Prostate gland (tissue), 2 donors: ENCODE data around the gene NUDT19. TPM values are rescaled to one million over a fixed set of nuclear protein-coding genes. Genes with fewer than 3 reads are reported as not detected.

ENCODE experiments used
- DNase-seq: peaks from one replicate; pipeline ENCODE4 v3.0.0-alpha.2; 2019; ENCODE audit warnings: low spot score
- H3K27ac ChIP-seq, 2 donors: fragments of 200-600 bp; sonication (generic); 2 replicates each; pipeline ENCODE4 v1.5.1; 2017 to 2019
- H3K27me3 ChIP-seq: fragments of 200-600 bp; sonication (generic); replicated peaks from 2 replicates; pipeline ENCODE4 v1.5.1; 2019; ENCODE audit not compliant: insufficient read depth
- H3K36me3 ChIP-seq, 2 donors: fragments of 200-600 bp; sonication (generic); 1 replicate in 1 of 2; 2 replicates in 1 of 2; pipeline versions ENCODE4 v1.5.1 to v1.8.1; 2017 to 2019
- H3K4me1 ChIP-seq: fragments of 200-600 bp; sonication (generic); replicated peaks from 2 replicates; pipeline ENCODE4 v1.5.1; 2019
- H3K4me3 ChIP-seq, 2 donors: fragments of 200-600 bp; sonication (generic); 2 replicates each; pipeline ENCODE4 v1.5.1; 2017 to 2019
- H3K9me3 ChIP-seq: fragments of 200-600 bp; sonication (generic); 2 replicates; pipeline ENCODE4 v1.5.1; 2017
- POLR2A ChIP-seq: fragments of 450-650 bp; IDR thresholded peaks from one replicate; pipeline ENCODE4 v1.6.1; 2016; ENCODE audit warnings: antibody characterized with exemption, mild to moderate bottlenecking
- POLR2AphosphoS5 ChIP-seq: sonication (generic); formaldehyde crosslinking; IDR thresholded peaks from one replicate; pipeline ENCODE4 v1.6.1; 2017; ENCODE audit warnings: antibody characterized with exemption
- WGBS: methylation state at CpG from one replicate; pipeline ENCODE4 v1.1.5; 2018; 5-methylcytosine and 5-hydroxymethylcytosine counted together
- intact Hi-C: fragments of 100-400 bp; cut with DNase I; formaldehyde crosslinking; loops from one replicate; pipeline ENCODE4 v1.14.2; 2022
- total RNA-seq, 2 donors: library from RNA; depleted of rRNA; stranded (reverse); fragments of >200 nt; gene quantifications; one replicate each; pipeline ENCODE4 v1.1.0, GENCODE V29; 2016
- TF ChIP-seq, protein P1 (sequence below), 4 experiments: fragments of 200-600 bp in 2 of 4; fragments of 450-650 bp in 2 of 4; sonication (generic) in 2 of 4; IDR thresholded peaks; 1 replicate in 3 of 4; 2 replicates in 1 of 4; pipeline ENCODE4 v1.5.1; 2016 to 2019; ENCODE audit warnings: antibody characterized with exemption in 4 of 4, mild to moderate bottlenecking in 2 of 4, moderate library complexity in 2 of 4

NUDT19 gene
- total RNA-seq, 2 donors from 2014 or later, result 21.7 to 22.4 TPM

DNA sequence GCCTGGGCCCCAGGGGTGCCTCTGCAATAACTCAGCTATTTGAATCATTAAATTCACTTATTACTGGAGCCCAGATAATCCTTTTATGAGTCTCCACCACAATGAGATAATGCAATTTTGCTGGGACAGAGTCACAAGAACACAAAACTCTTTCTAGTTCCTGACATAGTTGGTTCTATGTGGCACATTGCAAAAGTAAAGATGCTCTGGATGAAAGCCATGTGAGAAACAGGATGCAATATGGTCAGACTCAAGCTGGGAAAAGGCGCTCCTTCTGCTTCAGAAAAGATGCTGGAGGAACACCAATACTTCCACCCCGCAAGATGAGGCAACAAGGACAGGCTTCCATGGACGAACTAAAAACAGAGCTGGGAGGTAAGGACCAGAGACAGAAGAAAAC is 22.3 kb upstream of the NUDT19 start:
- 91% methylated on average over 3 of the region's 3 CpGs for WGBS
- no peak for DNase-seq
- no peak overlapping the region for H3K27ac ChIP-seq
- H3K4me1 ChIP-seq, result no peaks in the 10 kb centered on the region
- no peaks in the 10 kb centered on the region for H3K36me3 ChIP-seq
- H3K4me3 ChIP-seq, result no peak overlapping the region
- H3K9me3 ChIP-seq, result no peaks in the 10 kb centered on the region
- no peaks in the 10 kb centered on the region for H3K27me3 ChIP-seq
- intact Hi-C loops, result no loop called here
- TF ChIP-seq POLR2AphosphoS5 (no peak), POLR2A (no peak)
- TF ChIP-seq, protein P1, sequence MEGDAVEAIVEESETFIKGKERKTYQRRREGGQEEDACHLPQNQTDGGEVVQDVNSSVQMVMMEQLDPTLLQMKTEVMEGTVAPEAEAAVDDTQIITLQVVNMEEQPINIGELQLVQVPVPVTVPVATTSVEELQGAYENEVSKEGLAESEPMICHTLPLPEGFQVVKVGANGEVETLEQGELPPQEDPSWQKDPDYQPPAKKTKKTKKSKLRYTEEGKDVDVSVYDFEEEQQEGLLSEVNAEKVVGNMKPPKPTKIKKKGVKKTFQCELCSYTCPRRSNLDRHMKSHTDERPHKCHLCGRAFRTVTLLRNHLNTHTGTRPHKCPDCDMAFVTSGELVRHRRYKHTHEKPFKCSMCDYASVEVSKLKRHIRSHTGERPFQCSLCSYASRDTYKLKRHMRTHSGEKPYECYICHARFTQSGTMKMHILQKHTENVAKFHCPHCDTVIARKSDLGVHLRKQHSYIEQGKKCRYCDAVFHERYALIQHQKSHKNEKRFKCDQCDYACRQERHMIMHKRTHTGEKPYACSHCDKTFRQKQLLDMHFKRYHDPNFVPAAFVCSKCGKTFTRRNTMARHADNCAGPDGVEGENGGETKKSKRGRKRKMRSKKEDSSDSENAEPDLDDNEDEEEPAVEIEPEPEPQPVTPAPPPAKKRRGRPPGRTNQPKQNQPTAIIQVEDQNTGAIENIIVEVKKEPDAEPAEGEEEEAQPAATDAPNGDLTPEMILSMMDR (IDR thresholded peaks at IDR 0.05), result no peak

- DNase-seq, result no peak
- no peaks in the 10 kb centered on the region for H3K27me3 ChIP-seq
Observed at GRCh38 chr19:32671883-32672593, 19.6 kb upstream of the NUDT19 start.

DNA sequence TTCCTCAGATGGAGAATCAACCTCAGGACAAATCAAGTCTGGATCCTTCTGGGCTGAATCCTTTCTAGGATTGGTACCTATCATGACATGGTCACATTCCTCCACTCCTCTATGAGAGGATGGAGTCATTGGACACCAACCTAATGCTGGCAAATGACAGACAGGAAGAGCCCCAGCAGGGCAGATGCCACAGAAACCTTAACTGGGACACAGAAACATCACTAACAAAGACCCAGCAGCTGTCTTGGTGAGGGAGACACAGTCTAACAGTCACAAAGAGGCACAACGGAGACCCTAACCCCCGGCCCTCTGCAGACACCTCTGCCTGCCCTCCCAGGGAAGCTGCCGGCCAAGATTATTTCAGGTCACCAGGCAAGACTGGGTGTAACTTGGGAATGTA is 18.8 kb upstream of the NUDT19 start:
- no peak for TF ChIP-seq POLR2A
- no peak for TF ChIP-seq POLR2AphosphoS5
- TF ChIP-seq, protein P1 (IDR thresholded peaks at IDR 0.05), result no peak
- no peaks in the 10 kb centered on the region for H3K36me3 ChIP-seq
- peaks cover 3% of the 10 kb centered on the region for H3K4me1 ChIP-seq
- intact Hi-C loops, result loop anchor here (10.0 kb wide), 2 partner anchors 268 to 328 kb away; partner anchors contain the start of genes DPY19L3 and ZNF507
- 90% methylated on average over 3 of the region's 3 CpGs for WGBS
- no peak overlapping the region for H3K4me3 ChIP-seq
- H3K9me3 ChIP-seq, result no peaks in the 10 kb centered on the region
- no peak overlapping the region for H3K27ac ChIP-seq
- no peak for DNase-seq
- no peaks in the 10 kb centered on the region for H3K27me3 ChIP-seq

More at GRCh38 chr19:32671883-32672593, 19.6 kb upstream of the NUDT19 start:
- WGBS, result 73% methylated on average over 14 of the region's 14 CpGs
- H3K4me1 ChIP-seq, result peaks cover 3% of the 10 kb centered on the region
- TF ChIP-seq, protein P1 (IDR thresholded peaks at IDR 0.05), result no peak
- no peak for TF ChIP-seq POLR2AphosphoS5
- TF ChIP-seq POLR2A, result no peak
- H3K27ac ChIP-seq, result no peak overlapping the region
- H3K36me3 ChIP-seq, result no peaks in the 10 kb centered on the region
- H3K9me3 ChIP-seq, result no peaks in the 10 kb centered on the region
- H3K4me3 ChIP-seq, result no peak overlapping the region
- intact Hi-C loops, result loop anchor here (10.0 kb wide), 2 partner anchors 267 to 327 kb away; partner anchors contain the start of genes DPY19L3 and ZNF507

GRCh38 chr19:32673573-32673972 is 18.0 kb upstream of the NUDT19 start:
- Histone ChIP-seq H3K36me3 (no peaks in the 10 kb centered on the region), H3K4me3 (no peak overlapping the region), H3K4me1 (peaks cover 3% of the 10 kb centered on the region), H3K9me3 (no peaks in the 10 kb centered on the region), H3K27ac (no peak overlapping the region), H3K27me3 (no peaks in the 10 kb centered on the region)
- intact Hi-C loops, result loop anchor here (10.0 kb wide), 2 partner anchors 269 to 329 kb away; partner anchors contain the start of genes DPY19L3 and ZNF507
- 85% methylated on average over 10 of the region's 10 CpGs for WGBS
- DNase-seq, result no peak
- TF ChIP-seq POLR2A (no peak), POLR2AphosphoS5 (no peak)
- TF ChIP-seq, protein P1 (IDR thresholded peaks at IDR 0.05), result no peak
